ENCODE data around the gene MAP3K4. TPM values are rescaled to one million over a fixed set of nuclear protein-coding genes. Genes with fewer than 3 reads are reported as not detected.

The MAP3K4 gene
- total and polyA plus RNA-seq, 7 donors, result 4.6 to 79.2 (median 22.7) TPM

DNA sequence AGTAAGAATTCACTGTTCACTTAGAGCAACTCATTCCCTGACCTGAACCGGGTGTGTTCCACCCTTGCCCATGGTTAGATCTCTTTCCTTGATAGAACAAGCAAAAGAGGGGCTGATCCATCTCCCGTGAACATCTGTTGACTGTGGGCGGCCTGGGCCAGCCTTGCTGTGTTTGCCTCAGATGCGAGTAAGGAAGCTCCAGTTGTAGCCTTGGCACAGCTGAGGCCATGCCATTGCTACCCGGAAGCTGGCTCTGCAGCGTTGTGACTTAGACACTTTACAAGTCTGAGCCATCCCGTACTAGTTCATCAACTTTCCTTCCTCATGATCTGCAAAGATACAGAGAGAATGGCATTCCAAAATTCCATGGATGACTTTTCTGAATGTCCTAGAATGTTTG, 139.0 kb downstream of the MAP3K4 start:
- H3K27ac ChIP-seq, result no peak overlapping the region
- H3K27me3 ChIP-seq, result no peaks in the 10 kb centered on the region
- peaks cover 0 to 20% (median 0%) of the 10 kb centered on the region in 4 donors for H3K36me3 ChIP-seq
- 94 to 96% methylated on average over 7 of the region's 7 CpGs for WGBS, 2 donors
- intact Hi-C loops (cut with DNase I), result no loop called here
- peaks cover 0 to 2% (median 0%) of the 10 kb centered on the region in 4 donors for H3K9me3 ChIP-seq
- DNase-seq, result no peak
- H3K4me3 ChIP-seq, result no peak overlapping the region
- H3K4me1 ChIP-seq, result no peaks in the 10 kb centered on the region
- no peak for TF ChIP-seq POLR2AphosphoS5 (IDR thresholded peaks at IDR 0.05)
- no peak for TF ChIP-seq POLR2A (IDR thresholded peaks at IDR 0.05)
- no peak for TF ChIP-seq EP300 (IDR thresholded peaks at IDR 0.05)
- TF ChIP-seq, protein P1, sequence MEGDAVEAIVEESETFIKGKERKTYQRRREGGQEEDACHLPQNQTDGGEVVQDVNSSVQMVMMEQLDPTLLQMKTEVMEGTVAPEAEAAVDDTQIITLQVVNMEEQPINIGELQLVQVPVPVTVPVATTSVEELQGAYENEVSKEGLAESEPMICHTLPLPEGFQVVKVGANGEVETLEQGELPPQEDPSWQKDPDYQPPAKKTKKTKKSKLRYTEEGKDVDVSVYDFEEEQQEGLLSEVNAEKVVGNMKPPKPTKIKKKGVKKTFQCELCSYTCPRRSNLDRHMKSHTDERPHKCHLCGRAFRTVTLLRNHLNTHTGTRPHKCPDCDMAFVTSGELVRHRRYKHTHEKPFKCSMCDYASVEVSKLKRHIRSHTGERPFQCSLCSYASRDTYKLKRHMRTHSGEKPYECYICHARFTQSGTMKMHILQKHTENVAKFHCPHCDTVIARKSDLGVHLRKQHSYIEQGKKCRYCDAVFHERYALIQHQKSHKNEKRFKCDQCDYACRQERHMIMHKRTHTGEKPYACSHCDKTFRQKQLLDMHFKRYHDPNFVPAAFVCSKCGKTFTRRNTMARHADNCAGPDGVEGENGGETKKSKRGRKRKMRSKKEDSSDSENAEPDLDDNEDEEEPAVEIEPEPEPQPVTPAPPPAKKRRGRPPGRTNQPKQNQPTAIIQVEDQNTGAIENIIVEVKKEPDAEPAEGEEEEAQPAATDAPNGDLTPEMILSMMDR (IDR thresholded peaks at IDR 0.05), result no peak

DNA sequence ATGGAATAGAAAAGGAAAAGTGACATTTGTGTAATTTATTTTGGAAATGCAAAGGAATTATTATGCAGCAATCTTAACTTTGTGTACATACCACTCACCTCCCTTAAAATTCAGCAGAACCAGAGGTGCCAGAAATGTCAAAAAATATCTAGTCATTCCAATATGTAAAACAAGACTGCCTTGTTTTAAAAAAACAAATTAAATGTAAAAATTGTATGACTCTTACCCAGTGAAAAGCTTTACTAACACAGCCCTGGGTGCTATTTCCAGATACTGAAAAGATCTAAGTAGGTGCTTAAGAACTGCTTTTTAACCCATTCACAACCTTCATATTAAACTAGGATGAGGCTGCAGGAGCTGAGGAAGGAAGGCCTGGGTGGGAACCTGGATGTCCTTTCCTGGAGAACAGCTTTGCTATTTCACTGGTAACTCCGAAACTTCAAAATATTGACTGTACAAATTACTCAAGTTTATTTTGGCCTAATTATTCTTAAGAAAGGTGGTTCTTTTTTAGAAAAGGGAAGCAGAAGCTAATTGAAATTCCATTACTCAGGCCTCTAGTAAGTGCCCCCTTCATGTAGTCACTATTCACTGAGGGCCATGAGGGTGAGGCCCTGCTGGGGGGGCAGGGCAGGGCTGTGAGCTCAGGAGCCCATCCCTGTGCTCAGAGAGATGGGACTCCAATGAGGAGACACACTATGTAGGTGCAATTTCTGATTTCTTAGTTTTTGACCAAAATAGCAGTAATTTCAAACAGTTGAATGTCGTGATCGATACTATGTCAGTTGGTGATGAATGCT, 139.6 kb downstream of the MAP3K4 start:
- 95 to 98% methylated on average over 3 of the region's 3 CpGs for WGBS, 2 donors
- no peak for DNase-seq
- H3K27ac ChIP-seq, result no peak overlapping the region
- H3K4me1 ChIP-seq, result no peaks in the 10 kb centered on the region
- intact Hi-C loops (cut with DNase I), result no loop called here
- H3K27me3 ChIP-seq, result no peaks in the 10 kb centered on the region
- no peaks in the 10 kb centered on the region for H3K9me3 ChIP-seq
- H3K36me3 ChIP-seq, result peaks cover 0 to 26% (median under 1%) of the 10 kb centered on the region in 4 donors
- TF ChIP-seq POLR2AphosphoS5 (IDR thresholded peaks at IDR 0.05), result no peak
- no peak for TF ChIP-seq EP300 (IDR thresholded peaks at IDR 0.05)
- TF ChIP-seq, protein P1 (IDR thresholded peaks at IDR 0.05), result no peak
- no peak for TF ChIP-seq POLR2A (IDR thresholded peaks at IDR 0.05)
- H3K4me3 ChIP-seq, result no peak overlapping the region

DNA sequence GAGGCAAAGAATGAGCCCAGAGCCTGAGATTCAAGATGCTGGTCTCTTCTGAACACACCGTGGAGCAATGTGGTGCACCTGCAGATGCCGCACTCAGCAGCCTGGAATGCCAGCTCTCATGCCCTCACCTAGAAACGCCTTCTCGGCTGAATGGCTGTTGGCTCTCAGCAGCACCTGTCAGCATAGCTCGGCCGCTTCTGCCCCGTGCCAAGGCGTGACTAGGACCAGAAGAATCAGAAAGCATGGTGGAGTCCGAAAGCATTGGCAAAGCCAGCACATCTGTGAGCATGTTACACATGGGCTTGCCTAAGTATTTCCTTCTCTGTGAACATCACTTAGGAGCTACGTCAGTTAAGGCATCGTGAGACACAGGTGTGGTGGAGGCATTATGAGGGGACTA, 140.8 kb downstream of the MAP3K4 start:
- Histone ChIP-seq H3K27me3 (no peaks in the 10 kb centered on the region), H3K27ac (no peak overlapping the region), H3K4me1 (no peaks in the 10 kb centered on the region), H3K4me3 (no peak overlapping the region), H3K36me3 (peaks cover 0 to 38% (median 6%) of the 10 kb centered on the region in 4 donors), H3K9me3 (no peaks in the 10 kb centered on the region)
- no peak for DNase-seq
- intact Hi-C loops (cut with DNase I), result no loop called here
- TF ChIP-seq EP300 (IDR thresholded peaks at IDR 0.05) (no peak), POLR2A (IDR thresholded peaks at IDR 0.05) (no peak), POLR2AphosphoS5 (IDR thresholded peaks at IDR 0.05) (no peak)
- TF ChIP-seq, protein P1 (IDR thresholded peaks at IDR 0.05), result no peak
- WGBS, 2 donors, result 97 to 98% methylated on average over 11 of the region's 11 CpGs

DNA sequence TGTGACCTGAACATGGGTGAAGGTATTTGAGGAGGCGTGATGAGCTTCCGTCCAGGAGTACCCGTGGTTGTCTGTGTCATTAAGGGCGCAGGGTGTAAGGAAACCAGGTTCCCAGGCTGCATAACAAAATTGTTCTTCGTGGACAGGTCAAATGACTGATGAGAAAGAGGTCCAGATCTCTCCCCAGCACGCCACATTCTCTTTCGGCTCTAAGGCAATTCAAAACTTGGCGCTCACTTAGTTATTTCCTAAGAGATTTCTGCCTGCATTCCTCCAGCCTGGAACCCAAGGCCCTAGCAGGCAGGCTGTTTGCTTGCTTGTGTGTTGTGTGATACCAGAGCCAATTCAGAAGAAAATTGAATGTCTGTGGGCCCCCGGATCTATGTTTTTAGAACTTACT, 142.4 kb downstream of the MAP3K4 start:
- DNase-seq, result no peak
- intact Hi-C loops (cut with DNase I), result no loop called here
- no peaks in the 10 kb centered on the region for H3K27me3 ChIP-seq
- TF ChIP-seq, protein P1 (IDR thresholded peaks at IDR 0.05), result no peak
- TF ChIP-seq EP300 (IDR thresholded peaks at IDR 0.05), result no peak
- no peak for TF ChIP-seq POLR2AphosphoS5 (IDR thresholded peaks at IDR 0.05)
- no peak for TF ChIP-seq POLR2A (IDR thresholded peaks at IDR 0.05)
- H3K27ac ChIP-seq, result no peak overlapping the region
- H3K36me3 ChIP-seq, result peaks cover 0 to 47% (median 9%) of the 10 kb centered on the region in 4 donors
- H3K4me1 ChIP-seq, result no peaks in the 10 kb centered on the region
- H3K4me3 ChIP-seq, result no peak overlapping the region
- 93 to 94% methylated on average over 9 of the region's 9 CpGs for WGBS, 2 donors
- no peaks in the 10 kb centered on the region for H3K9me3 ChIP-seq

Measured in sigmoid colon (tissue), 7 donors.